ENCODE results near the gene ACP5.
A peak's percentile ranks its signal among the peaks of the same experiment; 100 is the strongest.
"Not testable (repeated sequence)": the region's sequence is repeated elsewhere in the genome, so short reads cannot be mapped to it uniquely, and the experiment has no call there.

Gene ACP5

GRCh38 chr19:11578258-11579142, 1.1 kb upstream of the ACP5 start:
- peak; percentile 41 for DNase-seq (ENCODE audit: low spot score)

GRCh38 chr19:11576227-11576626, 1.2 kb downstream of the ACP5 start:
- no peak for DNase-seq (ENCODE audit: low spot score)

- no peak for DNase-seq (ENCODE audit: low spot score)
These were observed 2.8 kb downstream of the ACP5 start for GRCh38 chr19:11574689-11575088.

GRCh38 chr19:11573763-11574162, 3.7 kb downstream of the ACP5 start:
- not testable (repeated sequence) for DNase-seq (ENCODE audit: low spot score)

GRCh38 chr19:11573354-11573753, 4.1 kb downstream of the ACP5 start:
- not testable (repeated sequence) for DNase-seq (ENCODE audit: low spot score)

GRCh38 chr19:11570039-11570462, 7.4 kb downstream of the ACP5 start:
- no peak for DNase-seq (ENCODE audit: low spot score)

GRCh38 chr19:11566164-11566563, 11.3 kb downstream of the ACP5 start:
- no peak for DNase-seq (ENCODE audit: low spot score)

- not testable (repeated sequence) for DNase-seq (ENCODE audit: low spot score)
These were observed 11.8 kb downstream of the ACP5 start for GRCh38 chr19:11565649-11565980.

- not testable (repeated sequence) for DNase-seq (ENCODE audit: low spot score)
These were observed 13.2 kb downstream of the ACP5 start for GRCh38 chr19:11564082-11564807.

- DNase-seq (ENCODE audit: low spot score) = no peak
These were observed 13.9 kb downstream of the ACP5 start for GRCh38 chr19:11563532-11563931.

GRCh38 chr19:11560404-11561051, 16.9 kb downstream of the ACP5 start:
- peak; percentile 70 for DNase-seq (ENCODE audit: low spot score)

GRCh38 chr19:11558881-11559828, 18.3 kb downstream of the ACP5 start, which contains the start of gene ELOF1:
ELOF1 (minus strand) TSS chr19:11559230; CDS start chr19:11554347, 4,883 bp downstream.
- DNase-seq (ENCODE audit: low spot score) = peak; percentile 99

- no peak for DNase-seq (ENCODE audit: low spot score)
These were observed 20.6 kb downstream of the ACP5 start for GRCh38 chr19:11556634-11557420.

GRCh38 chr19:11555246-11555645, 22.2 kb downstream of the ACP5 start:
- no peak for DNase-seq (ENCODE audit: low spot score)

GRCh38 chr19:11554160-11554559, 23.3 kb downstream of the ACP5 start:
- no peak for DNase-seq (ENCODE audit: low spot score)

- no peak for DNase-seq (ENCODE audit: low spot score)
These were observed 24.6 kb downstream of the ACP5 start for GRCh38 chr19:11552666-11553372.

- DNase-seq (ENCODE audit: low spot score) = peak; percentile 78
These were observed 25.7 kb downstream of the ACP5 start for GRCh38 chr19:11551603-11552235.

GRCh38 chr19:11550265-11550664, 27.2 kb downstream of the ACP5 start:
- DNase-seq (ENCODE audit: low spot score) = no peak

- peak; percentile 25 for DNase-seq (ENCODE audit: low spot score)
These were observed 28.0 kb downstream of the ACP5 start for GRCh38 chr19:11549386-11549953.
